GM21717 (cell line): ENCODE measurements around the gene TDRD7.

Experiments
- ATAC-seq: cut with Tn5 transposase; IDR thresholded peaks from one replicate; pipeline ENCODE4 v1.9.1; 2021; ENCODE audit warnings: mild to moderate bottlenecking, moderate library complexity; ENCODE audit not compliant: unreplicated experiment

Gene TDRD7

GRCh38 chr9:97411789-97412625 is at the start of gene TDRD7:
TSS of gene TDRD7 (plus strand) at chr9:97412096. CDS start at chr9:97428466, 16,370 bp downstream.
- peak; percentile 64 for ATAC-seq

GRCh38 chr9:97362777-97363545 is 48.9 kb upstream of the TDRD7 start:
- no peak for ATAC-seq

GRCh38 chr9:97363661-97364299 is 48.1 kb upstream of the TDRD7 start:
- no peak for ATAC-seq

GRCh38 chr9:97364769-97365490 is 47.0 kb upstream of the TDRD7 start:
- ATAC-seq: no peak

GRCh38 chr9:97365634-97366033 is 46.3 kb upstream of the TDRD7 start:
- no peak for ATAC-seq

GRCh38 chr9:97366476-97366875 is 45.4 kb upstream of the TDRD7 start:
- no peak for ATAC-seq

GRCh38 chr9:97366889-97367288 is 45.0 kb upstream of the TDRD7 start:
- ATAC-seq: no peak

- peak; percentile 50 for ATAC-seq
Measured at GRCh38 chr9:97367729-97368128, 44.2 kb upstream of the TDRD7 start.

GRCh38 chr9:97368964-97369363 is 42.9 kb upstream of the TDRD7 start:
- no peak for ATAC-seq

GRCh38 chr9:97372580-97372979 is 39.3 kb upstream of the TDRD7 start:
- ATAC-seq: no peak

GRCh38 chr9:97373331-97373730 is 38.6 kb upstream of the TDRD7 start:
- ATAC-seq: no peak

- ATAC-seq: no peak
Measured at GRCh38 chr9:97374811-97375210, 37.1 kb upstream of the TDRD7 start.

- ATAC-seq: no peak
Measured at GRCh38 chr9:97376902-97377301, 35.0 kb upstream of the TDRD7 start.

- ATAC-seq: no peak
Measured at GRCh38 chr9:97382099-97382718, 29.7 kb upstream of the TDRD7 start.

- ATAC-seq: no peak
Measured at GRCh38 chr9:97384406-97385262, 27.3 kb upstream of the TDRD7 start.

GRCh38 chr9:97385626-97386264 is 26.2 kb upstream of the TDRD7 start:
- no peak for ATAC-seq

GRCh38 chr9:97386265-97386633 is 25.6 kb upstream of the TDRD7 start:
- no peak for ATAC-seq

GRCh38 chr9:97386733-97387503 is 25.0 kb upstream of the TDRD7 start:
- peak; percentile 33 for ATAC-seq
